ENCODE results near the gene SYT14.

SYT14 gene

GRCh38 chr1:210072896-210073504 is 135.0 kb downstream of the SYT14 start:
- TF ChIP-seq EZH2 (optimal IDR thresholded peaks at IDR 0.05; ENCODE audit: low read depth, low read length) (no peak), CTCF (IDR thresholded peaks at IDR 0.05; ENCODE audit: low read length) (no peak), EZH2phosphoT487 (IDR thresholded peaks at IDR 0.05; ENCODE audit: low read length) (no peak)
- H3K27me3 ChIP-seq (replicated peaks; ENCODE audit: insufficient read depth, low read length): no peaks in the 10 kb centered on the region
- no peaks in the 10 kb centered on the region for H4K20me1 ChIP-seq (ENCODE audit: insufficient read depth, low read length)
- H3K4me2 ChIP-seq (ENCODE audit: low read depth, low read length): no peak overlapping the region
- H2AFZ ChIP-seq (ENCODE audit: low read length): no peak overlapping the region
- DNase-seq: no peak
- no peaks in the 10 kb centered on the region for H3K9me3 ChIP-seq (replicated peaks; ENCODE audit: insufficient read depth, low read length)
- no peak overlapping the region for H3K27ac ChIP-seq (ENCODE audit: low read length)
- no peaks in the 10 kb centered on the region for H3K4me1 ChIP-seq (ENCODE audit: low read length)
- no peaks in the 10 kb centered on the region for H3K79me2 ChIP-seq (ENCODE audit: low read length)
- H3K4me3 ChIP-seq (ENCODE audit: low read length): no peak overlapping the region
- no peak overlapping the region for H3K9ac ChIP-seq (ENCODE audit: low read length)
- H3K36me3 ChIP-seq (replicated peaks; ENCODE audit: insufficient read depth, low read length): no peaks in the 10 kb centered on the region
- no peaks in the 10 kb centered on the region for H3F3A ChIP-seq (ENCODE audit: insufficient read depth, low read length)
- no peaks in the 10 kb centered on the region for H3K9me2 ChIP-seq (replicated peaks; ENCODE audit: insufficient read depth, low read length)

GRCh38 chr1:210074904-210075303 is 136.9 kb downstream of the SYT14 start:
- Histone ChIP-seq H3K4me3 (ENCODE audit: low read length) (no peak overlapping the region), H3K4me2 (ENCODE audit: low read depth, low read length) (no peak overlapping the region), H3F3A (ENCODE audit: insufficient read depth, low read length) (no peaks in the 10 kb centered on the region), H3K36me3 (replicated peaks; ENCODE audit: insufficient read depth, low read length) (no peaks in the 10 kb centered on the region), H3K4me1 (ENCODE audit: low read length) (no peaks in the 10 kb centered on the region), H2AFZ (ENCODE audit: low read length) (no peak overlapping the region), H3K9ac (ENCODE audit: low read length) (no peak overlapping the region), H3K9me2 (replicated peaks; ENCODE audit: insufficient read depth, low read length) (no peaks in the 10 kb centered on the region), H3K27ac (ENCODE audit: low read length) (no peak overlapping the region), H3K9me3 (replicated peaks; ENCODE audit: insufficient read depth, low read length) (no peaks in the 10 kb centered on the region), H4K20me1 (ENCODE audit: insufficient read depth, low read length) (no peaks in the 10 kb centered on the region), H3K27me3 (replicated peaks; ENCODE audit: insufficient read depth, low read length) (no peaks in the 10 kb centered on the region), H3K79me2 (ENCODE audit: low read length) (no peaks in the 10 kb centered on the region)
- TF ChIP-seq EZH2phosphoT487 (IDR thresholded peaks at IDR 0.05; ENCODE audit: low read length): no peak
- TF ChIP-seq CTCF (IDR thresholded peaks at IDR 0.05; ENCODE audit: low read length): no peak
- TF ChIP-seq EZH2 (optimal IDR thresholded peaks at IDR 0.05; ENCODE audit: low read depth, low read length): no peak
- DNase-seq: no peak

GRCh38 chr1:210076620-210077019 is 138.6 kb downstream of the SYT14 start:
- no peaks in the 10 kb centered on the region for H3K36me3 ChIP-seq (replicated peaks; ENCODE audit: insufficient read depth, low read length)
- no peaks in the 10 kb centered on the region for H3K9me2 ChIP-seq (replicated peaks; ENCODE audit: insufficient read depth, low read length)
- no peaks in the 10 kb centered on the region for H3K9me3 ChIP-seq (replicated peaks; ENCODE audit: insufficient read depth, low read length)
- H3K27ac ChIP-seq (ENCODE audit: low read length): no peak overlapping the region
- no peak overlapping the region for H2AFZ ChIP-seq (ENCODE audit: low read length)
- no peaks in the 10 kb centered on the region for H4K20me1 ChIP-seq (ENCODE audit: insufficient read depth, low read length)
- H3K27me3 ChIP-seq (replicated peaks; ENCODE audit: insufficient read depth, low read length): no peaks in the 10 kb centered on the region
- no peaks in the 10 kb centered on the region for H3K4me1 ChIP-seq (ENCODE audit: low read length)
- no peaks in the 10 kb centered on the region for H3K79me2 ChIP-seq (ENCODE audit: low read length)
- no peak overlapping the region for H3K4me3 ChIP-seq (ENCODE audit: low read length)
- no peak overlapping the region for H3K4me2 ChIP-seq (ENCODE audit: low read depth, low read length)
- no peak for TF ChIP-seq EZH2phosphoT487 (IDR thresholded peaks at IDR 0.05; ENCODE audit: low read length)
- TF ChIP-seq CTCF (IDR thresholded peaks at IDR 0.05; ENCODE audit: low read length): no peak
- no peak for TF ChIP-seq EZH2 (optimal IDR thresholded peaks at IDR 0.05; ENCODE audit: low read depth, low read length)
- H3F3A ChIP-seq (ENCODE audit: insufficient read depth, low read length): no peaks in the 10 kb centered on the region
- DNase-seq: no peak
- no peak overlapping the region for H3K9ac ChIP-seq (ENCODE audit: low read length)
